Esophagus muscularis mucosa (tissue), 4 donors: Measurements from ENCODE around the gene TBC1D14. TPM values are rescaled to one million over a fixed set of nuclear protein-coding genes. Genes with fewer than 3 reads are reported as not detected.
A peak's percentile ranks its signal among the peaks of the same experiment; 100 is the strongest.

Experiments
- DNase-seq: peaks from one replicate; pipeline ENCODE4 v3.0.0-alpha.2; 2017; ENCODE audit errors: extremely low spot score
- H3K27ac ChIP-seq, 4 donors: fragments of 200-600 bp; sonication (generic); replicated peaks in 1 of 4; 1 replicate in 3 of 4; 2 replicates in 1 of 4; pipeline ENCODE4 v1.5.1; 2016 to 2019; ENCODE audit warnings: mild to moderate bottlenecking in 1 of 4
- H3K27me3 ChIP-seq, 4 donors: fragments of 200-600 bp; sonication (generic); one replicate each; pipeline versions ENCODE4 v1.5.1 to v1.6.0; 2016 to 2019
- H3K36me3 ChIP-seq, 4 donors: fragments of 200-600 bp; sonication (generic); one replicate each; pipeline ENCODE4 v1.5.1; 2016 to 2019
- H3K4me1 ChIP-seq, 4 donors: fragments of 200-600 bp; sonication (generic); one replicate each; pipeline ENCODE4 v1.5.1; 2016 to 2019
- H3K4me3 ChIP-seq, 4 donors: fragments of 200-600 bp; sonication (generic); 1 replicate in 2 of 4; 2 replicates in 2 of 4; pipeline ENCODE4 v1.5.1; 2016 to 2019; ENCODE audit warnings: mild to moderate bottlenecking in 4 of 4, moderate library complexity in 1 of 4
- H3K9me3 ChIP-seq, 4 donors: fragments of 200-600 bp; sonication (generic); 1 replicate in 3 of 4; 2 replicates in 1 of 4; pipeline ENCODE4 v1.5.1; 2016 to 2019
- CTCF ChIP-seq, 3 experiments: fragments of 200-600 bp in 2 of 3; fragments of 450-650 bp in 1 of 3; sonication (generic) in 2 of 3; IDR thresholded peaks; one replicate each; pipeline ENCODE4 v1.5.1; 2017 to 2019; ENCODE audit warnings: antibody characterized with exemption in 3 of 3, mild to moderate bottlenecking in 2 of 3, moderate library complexity in 1 of 3
- EP300 ChIP-seq: sonication (generic); formaldehyde crosslinking; IDR thresholded peaks from one replicate; pipeline ENCODE4 v1.6.1; 2017; ENCODE audit warnings: antibody characterized with exemption
- POLR2A ChIP-seq: fragments of 450-650 bp; IDR thresholded peaks from one replicate; pipeline ENCODE4 v1.6.1; 2017; ENCODE audit warnings: antibody characterized with exemption, moderate library complexity, mild to moderate bottlenecking, low read depth
- POLR2AphosphoS5 ChIP-seq, 2 donors: sonication (generic); formaldehyde crosslinking; IDR thresholded peaks; one replicate each; pipeline ENCODE4 v1.6.1; 2017; ENCODE audit warnings: antibody characterized with exemption in 2 of 2
- WGBS: methylation state at CpG from one replicate; pipeline ENCODE4 v1.1.5; 2018; 5-methylcytosine and 5-hydroxymethylcytosine counted together
- intact Hi-C: fragments of 100-400 bp; cut with DNase I; formaldehyde crosslinking; loops from one replicate; pipeline ENCODE4 v1.15.1; 2023
- total RNA-seq, 4 donors: library from RNA; depleted of rRNA; stranded (reverse); fragments of >200 nt; gene quantifications; one replicate each; pipeline versions ENCODE4 v1.1.0 to v1.2.1, GENCODE V29; 2016

TBC1D14 gene
- total RNA-seq, 4 donors from 2014 or later: 37.0 to 49.4 (median 44.2) TPM

- H3K36me3 ChIP-seq: peaks cover 0 to 7% (median 2%) of the 10 kb centered on the region in 4 donors
- H3K4me1 ChIP-seq: peaks cover 59 to 77% (median 70%) of the 10 kb centered on the region in 4 donors
- no peaks in the 10 kb centered on the region for H3K27me3 ChIP-seq
- no peak for DNase-seq
- WGBS: 84% methylated on average over 18 of the region's 23 CpGs
- no peaks in the 10 kb centered on the region for H3K9me3 ChIP-seq
- intact Hi-C loops: loop anchor here (10.0 kb wide), 2 partner anchors 261 to 331 kb away; partner anchors contain the start of genes BLOC1S4 and KIAA0232
- TF ChIP-seq POLR2AphosphoS5 (IDR thresholded peaks at IDR 0.05) (no peak), EP300 (no peak), CTCF (IDR thresholded peaks at IDR 0.05) (no peak), POLR2A (no peak)
- no peak overlapping the region for H3K27ac ChIP-seq
- peak overlapping the region in 1 of 4 donors; percentile 97 for H3K4me3 ChIP-seq
These were observed 136.6 kb downstream of the TBC1D14 start for GRCh38 chr4:7045961-7046921.

GRCh38 chr4:7046971-7047370, 137.3 kb downstream of the TBC1D14 start:
- H3K4me3 ChIP-seq: no peak overlapping the region
- peaks cover 54 to 75% (median 66%) of the 10 kb centered on the region in 4 donors for H3K4me1 ChIP-seq
- TF ChIP-seq POLR2A (no peak), POLR2AphosphoS5 (IDR thresholded peaks at IDR 0.05) (no peak)
- no peak for DNase-seq
- H3K9me3 ChIP-seq: no peaks in the 10 kb centered on the region
- WGBS: 85% methylated on average over 9 of the region's 9 CpGs
- H3K36me3 ChIP-seq: peaks cover 0 to 8% (median 5%) of the 10 kb centered on the region in 4 donors
- H3K27ac ChIP-seq: no peak overlapping the region
- no peaks in the 10 kb centered on the region for H3K27me3 ChIP-seq
- intact Hi-C loops: loop anchor here (10.0 kb wide), 2 partner anchors 262 to 332 kb away; partner anchors contain the start of genes BLOC1S4 and KIAA0232

GRCh38 chr4:7048642-7049041, 139.0 kb downstream of the TBC1D14 start:
- WGBS: 93% methylated on average over 12 of the region's 12 CpGs
- H3K4me1 ChIP-seq: peaks cover 59 to 86% (median 77%) of the 10 kb centered on the region in 4 donors

GRCh38 chr4:7049295-7049694, 139.7 kb downstream of the TBC1D14 start:
- Histone ChIP-seq H3K9me3 (no peaks in the 10 kb centered on the region), H3K27ac (no peak overlapping the region), H3K36me3 (peaks cover 3 to 18% (median 14%) of the 10 kb centered on the region in 4 donors), H3K4me3 (no peak overlapping the region), H3K4me1 (peaks cover 59 to 86% (median 74%) of the 10 kb centered on the region in 4 donors), H3K27me3 (no peaks in the 10 kb centered on the region)
- DNase-seq: no peak
- 100% methylated on average over 2 of the region's 4 CpGs for WGBS
- intact Hi-C loops: loop anchor here (10.0 kb wide), 2 partner anchors 264 to 334 kb away; partner anchors contain the start of genes BLOC1S4 and KIAA0232
- no peak for TF ChIP-seq CTCF (IDR thresholded peaks at IDR 0.05)
- no peak for TF ChIP-seq POLR2A
- no peak for TF ChIP-seq EP300
- no peak for TF ChIP-seq POLR2AphosphoS5 (IDR thresholded peaks at IDR 0.05)

More at GRCh38 chr4:7048642-7049041, 139.0 kb downstream of the TBC1D14 start:
- TF ChIP-seq EP300 (no peak), CTCF (IDR thresholded peaks at IDR 0.05) (no peak), POLR2AphosphoS5 (IDR thresholded peaks at IDR 0.05) (no peak), POLR2A (no peak)
- no peaks in the 10 kb centered on the region for H3K9me3 ChIP-seq
- H3K27ac ChIP-seq: no peak overlapping the region
- DNase-seq: no peak
- peaks cover 0 to 12% (median 8%) of the 10 kb centered on the region in 4 donors for H3K36me3 ChIP-seq
- H3K27me3 ChIP-seq: no peaks in the 10 kb centered on the region
- no peak overlapping the region for H3K4me3 ChIP-seq
- intact Hi-C loops: loop anchor here (10.0 kb wide), 2 partner anchors 264 to 334 kb away; partner anchors contain the start of genes BLOC1S4 and KIAA0232

- intact Hi-C loops: loop anchor here (10.0 kb wide), 2 partner anchors 265 to 335 kb away; partner anchors contain the start of genes BLOC1S4 and KIAA0232
- Histone ChIP-seq H3K4me1 (peaks cover 56 to 82% (median 70%) of the 10 kb centered on the region in 4 donors), H3K9me3 (no peaks in the 10 kb centered on the region)
These were observed 140.1 kb downstream of the TBC1D14 start for GRCh38 chr4:7049739-7050138.

More at GRCh38 chr4:7049739-7050138, 140.1 kb downstream of the TBC1D14 start:
- H3K4me3 ChIP-seq: no peak overlapping the region
- TF ChIP-seq POLR2A (no peak), EP300 (no peak), CTCF (IDR thresholded peaks at IDR 0.05) (no peak), POLR2AphosphoS5 (IDR thresholded peaks at IDR 0.05) (no peak)
- no peak overlapping the region for H3K27ac ChIP-seq
- H3K36me3 ChIP-seq: peaks cover 8 to 23% (median 18%) of the 10 kb centered on the region in 4 donors
- WGBS: 91% methylated on average over 6 of the region's 11 CpGs
- no peak for DNase-seq
- H3K27me3 ChIP-seq: no peaks in the 10 kb centered on the region
